HG03039 (cell line): ENCODE measurements around the gene MACROD2.
A peak's percentile ranks its signal among the peaks of the same experiment; 100 is the strongest.

ENCODE experiments used
- ATAC-seq: cut with Tn5 transposase; IDR thresholded peaks from one replicate; pipeline ENCODE4 v1.9.1; 2021; ENCODE audit warnings: mild to moderate bottlenecking, moderate library complexity; ENCODE audit not compliant: unreplicated experiment

MACROD2 gene

DNA sequence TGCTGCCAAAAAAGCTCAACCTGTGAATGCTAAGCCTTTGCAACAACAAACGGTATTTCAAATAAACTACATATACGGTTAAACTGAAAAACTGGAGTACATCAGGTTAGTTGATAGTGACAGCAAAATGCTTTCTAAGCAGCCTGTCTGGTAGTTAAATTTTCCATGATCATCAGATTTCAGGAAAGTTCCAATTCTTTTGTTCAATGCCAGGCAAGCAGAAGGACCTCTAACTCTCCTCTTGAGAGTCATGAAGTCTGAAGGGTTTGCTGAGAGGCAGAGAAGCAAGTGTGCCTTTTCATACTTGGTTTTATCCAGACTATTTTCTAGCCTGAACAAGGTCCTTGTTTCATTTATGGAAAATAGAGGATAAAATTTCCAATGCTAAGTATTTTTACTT lies 337.6 kb downstream of the MACROD2 start:
- ATAC-seq = no peak

DNA sequence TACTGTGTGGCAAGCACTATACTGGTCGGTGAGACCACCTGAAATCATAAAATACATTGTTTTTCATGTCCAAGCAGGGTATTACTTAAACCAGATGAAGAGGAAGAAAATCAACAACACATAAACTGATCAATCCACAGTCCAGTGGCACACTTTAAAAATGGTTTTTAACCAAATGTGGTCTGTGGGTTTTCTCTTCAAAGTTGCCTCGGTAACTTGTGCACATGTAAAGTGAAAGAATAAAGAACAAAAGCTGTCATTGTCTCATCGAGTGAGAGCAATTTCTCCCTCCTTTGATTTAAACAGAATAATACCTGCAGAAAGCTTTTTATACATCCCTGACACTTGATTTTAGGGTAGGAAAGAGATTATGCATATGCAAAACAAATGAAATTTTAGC lies 338.4 kb downstream of the MACROD2 start:
- no peak for ATAC-seq

DNA sequence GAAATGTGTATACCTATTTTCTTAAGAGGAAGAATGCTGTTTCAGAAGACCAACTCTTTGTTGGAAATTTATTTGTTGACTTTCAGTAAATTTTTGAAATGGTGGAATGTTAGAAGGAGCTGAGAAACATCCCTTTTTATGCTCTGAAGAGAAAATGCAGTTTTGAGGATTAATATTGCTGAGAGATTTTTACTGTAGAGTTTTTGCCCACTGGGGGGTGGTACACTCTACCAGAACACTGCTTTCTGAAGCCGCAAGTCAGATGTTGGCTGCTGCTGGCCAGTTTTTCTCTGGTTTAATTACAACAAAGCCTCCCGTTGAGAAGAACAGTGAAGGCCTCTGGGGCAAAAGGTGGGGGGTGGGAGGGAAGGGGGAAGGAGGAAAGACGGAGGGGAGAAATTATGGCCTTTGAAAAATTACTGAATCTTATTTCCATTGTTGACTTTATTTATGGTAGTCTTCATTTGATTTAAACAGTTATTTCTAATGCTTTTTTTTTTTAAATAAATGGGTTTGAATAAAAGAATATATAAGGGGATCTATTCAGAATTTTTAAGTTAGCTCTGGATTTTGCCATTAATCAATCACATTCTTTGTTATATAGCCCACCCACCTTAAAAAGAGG lies 339.1 kb downstream of the MACROD2 start:
- no peak for ATAC-seq

DNA sequence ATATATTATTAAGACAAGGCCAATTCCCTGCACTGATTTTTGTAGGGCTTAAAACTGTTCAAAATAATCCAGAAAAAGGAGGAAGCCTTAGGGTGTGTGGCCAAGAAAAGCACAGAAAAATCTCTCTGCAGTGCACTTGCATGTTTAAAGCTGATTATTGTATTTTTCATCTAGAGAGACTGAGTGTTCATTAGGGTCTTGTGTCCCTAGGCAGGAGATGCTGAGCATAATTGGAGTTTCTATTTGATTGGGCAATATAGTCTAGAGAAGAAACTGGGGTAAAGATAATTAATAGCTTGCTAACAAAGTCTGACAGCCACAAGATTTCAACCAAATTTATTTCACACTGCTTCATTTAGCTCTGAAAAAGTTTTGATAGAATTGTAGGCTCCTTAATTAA lies 339.7 kb downstream of the MACROD2 start:
- ATAC-seq = no peak

DNA sequence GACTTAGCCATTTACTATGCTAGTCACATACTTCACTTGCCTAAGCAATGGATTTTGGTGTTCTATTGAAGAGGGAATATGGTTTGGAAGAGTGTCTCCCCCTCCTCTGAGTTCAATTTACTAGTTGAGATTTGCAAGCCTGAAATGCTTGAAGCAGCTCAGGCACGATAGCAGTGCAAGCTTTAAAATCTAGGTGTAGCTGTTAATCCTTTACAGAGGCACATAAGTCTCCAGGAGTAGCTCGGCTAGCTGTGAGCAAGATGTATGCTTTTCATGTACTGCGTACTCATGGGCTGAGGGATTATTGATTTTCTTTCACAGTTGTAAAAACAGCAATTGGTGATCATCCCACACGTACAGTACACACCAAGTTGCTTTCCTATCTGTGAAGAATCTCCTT lies 341.4 kb downstream of the MACROD2 start:
- no peak for ATAC-seq

DNA sequence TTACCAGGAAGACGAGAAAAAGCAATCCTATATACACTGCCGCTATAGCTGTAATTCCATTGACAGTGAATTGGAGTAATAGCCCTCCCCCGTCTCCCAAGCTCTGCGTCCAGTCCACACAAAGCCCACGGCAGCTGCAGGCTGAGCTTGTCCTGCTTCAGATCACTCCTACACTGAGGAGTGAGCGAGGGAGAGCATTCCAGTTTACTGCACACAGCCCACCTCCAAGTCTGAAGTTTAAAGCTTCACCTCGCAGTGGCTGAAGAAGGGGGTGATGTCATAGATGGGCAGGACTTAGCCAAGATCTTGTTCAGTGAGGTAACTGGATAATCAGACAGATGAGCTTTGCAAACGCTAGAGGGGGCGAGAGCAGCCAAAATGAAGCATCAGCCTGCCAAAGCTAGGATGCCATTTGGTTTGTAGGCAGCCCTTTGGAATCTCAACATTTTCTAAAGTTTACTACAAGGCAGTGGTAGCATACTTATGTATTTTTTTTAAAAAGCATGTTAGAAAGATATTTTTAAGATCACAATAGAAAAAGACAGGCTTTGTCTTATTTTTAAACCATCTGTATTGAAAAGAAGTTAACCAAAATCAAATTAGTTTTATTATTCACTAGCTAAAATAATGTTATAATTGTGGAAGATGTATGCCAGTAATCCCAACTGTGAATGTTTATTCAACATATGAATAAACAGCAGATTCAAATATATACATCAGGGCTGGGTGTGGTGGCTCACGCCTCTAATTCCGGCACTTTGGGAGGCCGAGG lies 342.3 kb downstream of the MACROD2 start, which contains the start of gene FLRT3:
Gene FLRT3 (minus strand): TSS at position 213 of the 772 bp plus-strand sequence. CDS start 10,106 bp downstream, outside the sequence.
- ATAC-seq = peak; percentile 98

DNA sequence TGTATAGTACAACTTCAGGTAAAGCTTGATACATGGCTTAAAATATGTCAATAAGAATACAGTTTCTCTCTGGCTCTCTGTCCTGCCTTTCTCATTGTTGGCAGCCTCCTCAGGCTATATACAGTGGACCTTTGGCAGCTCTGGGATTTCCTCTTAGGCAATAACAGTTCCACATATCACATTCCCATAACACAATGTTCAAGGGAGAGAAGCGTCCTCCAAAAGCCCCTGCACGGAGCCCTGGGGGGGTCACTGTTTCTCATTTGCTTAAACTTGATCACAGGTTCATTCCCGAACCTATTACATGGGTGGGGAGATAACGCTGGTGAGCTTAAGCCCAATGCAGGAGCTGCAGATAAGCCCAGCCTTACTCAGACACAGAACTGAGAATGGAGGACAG lies 346.5 kb downstream of the MACROD2 start:
- ATAC-seq = no peak

DNA sequence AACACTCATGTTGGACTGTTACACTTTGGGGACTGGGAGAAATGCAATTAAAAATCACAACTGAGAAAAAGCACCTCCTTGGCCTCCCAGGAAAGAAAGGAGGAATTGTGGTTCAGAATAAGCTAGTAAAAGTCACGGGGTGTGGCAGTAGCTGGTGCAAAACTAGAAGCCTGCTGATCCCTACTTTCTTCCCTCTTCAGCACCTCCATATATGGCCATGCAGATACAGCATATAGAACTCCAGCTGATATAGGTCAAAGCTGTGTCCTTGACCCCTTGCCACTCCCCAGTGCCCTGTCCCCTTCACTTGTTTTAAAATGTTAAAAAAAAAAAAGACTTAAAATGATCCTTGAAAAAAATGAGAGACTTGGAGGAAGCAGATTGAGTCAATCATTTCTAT lies 347.6 kb downstream of the MACROD2 start:
- no peak for ATAC-seq

DNA sequence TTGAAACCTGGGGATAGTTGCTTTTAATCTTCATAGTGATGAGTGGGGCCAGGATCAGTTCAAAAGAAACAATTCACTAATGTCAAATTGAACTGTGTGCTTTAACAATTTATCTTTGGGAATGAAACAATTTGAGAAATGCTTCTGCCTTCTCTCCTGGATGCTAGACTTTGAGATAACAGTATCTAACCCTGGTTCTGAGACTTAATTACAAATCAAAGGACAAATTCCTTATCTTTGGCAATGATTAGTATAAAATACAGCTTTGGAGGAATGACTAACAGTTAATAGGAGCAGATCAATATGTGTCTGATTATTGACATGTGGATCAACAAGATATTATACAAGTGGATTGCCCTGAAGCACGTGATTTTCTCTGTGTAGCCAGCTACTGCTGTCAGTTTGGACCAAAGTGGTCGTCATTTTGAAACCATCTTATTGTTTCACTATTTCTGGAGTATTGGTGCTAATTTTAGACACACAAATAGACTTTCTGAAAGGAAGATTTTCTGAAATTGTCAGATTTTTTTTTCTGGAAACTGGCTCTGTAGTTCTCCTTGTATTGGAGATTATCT lies 348.3 kb downstream of the MACROD2 start:
- ATAC-seq = no peak

DNA sequence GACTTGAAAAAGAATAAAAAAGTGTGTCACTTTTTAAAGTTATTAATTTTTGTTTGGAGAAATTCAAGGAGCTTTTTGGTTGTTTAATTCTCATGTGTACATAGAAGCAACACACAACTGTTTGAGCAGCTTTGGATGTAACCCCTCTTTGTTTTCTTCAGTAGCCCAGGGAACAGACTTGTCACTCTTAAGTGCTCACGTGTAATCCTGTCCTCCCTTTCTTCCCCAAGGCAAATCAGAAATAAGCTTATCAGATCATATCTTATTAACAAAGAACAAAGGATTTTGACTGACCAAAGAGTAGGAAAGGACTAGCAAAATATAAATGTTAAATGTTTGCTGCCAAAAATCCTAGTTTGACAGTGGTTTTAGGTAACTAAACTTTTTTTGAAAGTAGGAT lies 349.4 kb downstream of the MACROD2 start:
- no peak for ATAC-seq

DNA sequence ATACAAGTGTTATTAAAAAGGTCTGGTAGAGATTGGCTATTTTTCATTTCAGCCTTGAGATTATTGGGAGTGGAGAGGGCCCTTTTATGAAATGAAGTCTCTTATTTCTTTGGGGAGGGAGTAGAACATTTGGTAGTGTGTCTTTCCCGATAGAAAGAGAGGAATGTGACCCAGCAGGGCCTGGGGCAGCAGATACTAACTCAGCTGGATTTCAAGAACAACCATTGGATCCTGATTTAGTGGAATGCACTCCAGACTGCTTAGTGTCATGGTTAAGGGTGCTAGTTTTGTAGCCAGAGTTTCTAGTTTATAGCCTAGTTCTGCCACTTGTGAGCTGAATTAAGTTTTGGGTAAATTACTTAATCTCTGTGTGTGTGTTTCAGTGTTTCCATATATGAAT lies 360.5 kb downstream of the MACROD2 start:
- no peak for ATAC-seq

DNA sequence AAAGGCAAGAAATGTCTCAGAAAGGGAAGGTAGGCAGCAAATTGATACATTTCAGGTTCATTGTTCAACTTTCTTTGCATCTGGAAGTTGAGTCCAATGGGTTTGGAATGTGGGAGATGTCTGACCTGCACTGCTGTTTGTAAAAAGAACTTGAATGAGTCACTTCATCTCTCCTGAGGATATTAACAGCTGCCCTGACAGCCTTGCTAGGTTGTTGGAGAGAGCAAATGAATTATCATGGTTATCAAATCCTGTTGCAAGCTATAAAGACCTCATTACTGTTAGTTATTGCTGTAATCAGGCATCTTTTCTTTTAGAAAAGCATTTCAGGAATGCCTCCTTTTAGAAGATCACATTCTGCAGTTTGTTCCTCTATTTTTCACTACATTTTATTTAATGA lies 365.1 kb downstream of the MACROD2 start:
- ATAC-seq = no peak

DNA sequence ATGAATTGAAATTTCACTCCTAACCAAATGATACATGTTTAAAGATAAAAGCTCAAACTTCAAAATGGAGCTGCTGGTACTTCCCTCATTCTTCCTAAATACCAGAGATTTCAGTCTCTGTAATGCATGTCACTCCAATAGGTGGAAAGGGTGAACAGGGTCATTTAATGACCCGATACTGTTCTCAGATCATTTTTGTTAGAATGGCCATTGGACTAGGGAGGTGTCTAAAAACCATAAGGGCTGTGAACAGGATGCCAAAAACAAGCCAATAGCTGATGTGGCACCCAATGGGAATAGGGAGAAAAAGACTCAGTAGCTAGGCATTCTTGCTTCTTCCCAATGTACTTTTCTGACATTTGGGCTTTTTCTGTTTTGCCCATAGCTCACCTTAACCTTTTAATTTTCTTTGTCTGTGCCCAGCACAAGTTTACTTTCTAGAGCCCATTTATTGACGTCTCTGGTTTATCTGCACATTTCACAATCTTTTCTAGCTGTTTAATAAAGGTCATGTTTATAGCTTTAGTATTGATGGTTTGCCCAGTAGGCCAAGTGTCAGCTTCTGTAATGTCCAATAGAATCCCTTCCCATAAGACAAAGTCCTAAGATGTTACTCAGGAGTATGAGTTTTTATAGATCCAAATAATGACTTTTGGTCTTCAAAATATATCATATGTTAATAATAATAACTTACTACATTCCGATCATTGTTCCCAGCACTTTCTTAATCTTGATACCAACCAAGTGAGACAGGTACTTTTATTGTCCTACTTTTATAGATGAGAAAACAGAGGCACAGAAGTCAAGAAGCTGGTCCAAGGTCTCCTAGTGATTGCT lies 366.4 kb downstream of the MACROD2 start:
- no peak for ATAC-seq

DNA sequence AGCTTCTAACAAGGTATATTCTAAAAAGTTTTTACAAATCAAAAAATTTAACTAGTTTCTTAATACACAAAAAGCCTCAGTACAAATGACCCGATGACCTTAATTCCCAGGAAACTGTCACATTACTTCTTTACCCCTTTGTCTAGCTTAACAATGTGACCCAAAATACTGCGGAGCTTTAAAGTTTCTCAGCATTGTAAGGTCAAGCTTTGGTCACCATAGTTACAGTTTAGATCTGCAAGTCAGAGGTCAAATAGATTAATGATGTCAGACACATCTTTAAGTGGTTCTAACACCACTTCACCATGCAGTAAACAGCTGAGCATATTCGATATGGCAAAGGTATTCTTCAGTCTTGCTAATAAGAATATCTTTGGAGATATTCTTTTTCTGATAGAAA lies 378.9 kb downstream of the MACROD2 start:
- no peak for ATAC-seq

DNA sequence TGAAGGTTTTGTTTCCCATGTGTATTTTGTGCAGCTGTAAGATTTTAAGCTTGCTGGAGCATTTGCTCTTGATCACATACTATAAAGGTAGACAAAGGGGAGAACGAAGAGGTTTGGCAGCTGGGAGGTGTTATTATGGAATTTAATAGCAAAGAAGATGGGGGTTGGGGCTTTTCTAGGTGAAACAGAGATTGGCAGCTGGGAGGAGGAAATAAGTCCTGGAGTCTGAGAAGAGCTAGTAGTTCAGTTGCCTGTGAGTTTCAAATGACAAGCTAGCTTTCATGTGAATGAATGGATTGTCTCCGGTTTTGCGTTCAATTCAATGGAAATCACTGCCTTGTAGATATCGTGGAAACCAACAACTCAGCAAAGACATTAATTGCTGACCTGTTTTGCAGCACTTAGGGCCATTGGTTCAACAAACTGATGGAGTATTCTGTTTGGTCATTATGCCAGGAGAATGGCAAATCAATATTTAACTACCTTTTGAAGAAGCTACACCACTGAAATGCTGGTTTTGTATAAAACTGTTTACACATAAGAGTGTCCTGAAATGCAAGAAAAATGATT lies 380.2 kb downstream of the MACROD2 start:
- no peak for ATAC-seq

DNA sequence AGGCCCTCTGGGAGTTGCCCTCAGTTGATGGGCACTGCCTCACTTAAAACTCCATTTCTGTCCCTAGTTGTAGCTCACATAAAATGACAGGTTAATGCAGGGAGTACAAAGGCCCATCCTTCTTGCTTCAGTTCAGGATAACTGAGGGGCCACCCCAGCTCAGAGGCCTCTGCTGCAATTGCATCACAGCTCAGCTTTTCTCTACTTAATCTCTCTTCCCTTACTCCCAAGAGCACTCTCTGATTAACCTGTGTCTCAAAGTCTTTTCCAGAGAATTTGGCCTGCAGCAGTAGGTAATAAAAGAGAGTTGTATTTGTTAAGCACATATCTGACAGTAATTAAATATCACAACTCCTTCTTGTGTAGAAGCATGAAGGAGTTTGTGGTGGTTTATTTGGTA lies 383.0 kb downstream of the MACROD2 start:
- ATAC-seq = no peak

DNA sequence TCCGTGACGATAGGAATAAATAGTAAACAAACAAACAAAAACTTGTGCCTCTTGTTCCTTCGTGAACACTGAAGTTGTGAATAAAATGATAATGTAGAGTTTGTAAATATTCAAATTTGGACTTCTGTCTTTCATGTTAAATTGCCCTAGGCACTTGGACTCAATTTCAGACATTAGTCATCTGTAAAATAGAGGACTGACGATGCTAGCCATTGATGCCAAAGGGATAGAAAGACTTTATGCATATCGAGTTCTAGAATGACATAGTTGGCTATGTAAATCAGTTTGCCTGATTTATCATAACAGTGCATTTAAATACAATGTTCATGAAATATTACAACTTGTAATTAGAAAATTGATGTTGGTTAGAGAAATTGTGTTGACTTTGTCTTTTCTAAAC lies 388.0 kb downstream of the MACROD2 start:
- ATAC-seq = no peak

DNA sequence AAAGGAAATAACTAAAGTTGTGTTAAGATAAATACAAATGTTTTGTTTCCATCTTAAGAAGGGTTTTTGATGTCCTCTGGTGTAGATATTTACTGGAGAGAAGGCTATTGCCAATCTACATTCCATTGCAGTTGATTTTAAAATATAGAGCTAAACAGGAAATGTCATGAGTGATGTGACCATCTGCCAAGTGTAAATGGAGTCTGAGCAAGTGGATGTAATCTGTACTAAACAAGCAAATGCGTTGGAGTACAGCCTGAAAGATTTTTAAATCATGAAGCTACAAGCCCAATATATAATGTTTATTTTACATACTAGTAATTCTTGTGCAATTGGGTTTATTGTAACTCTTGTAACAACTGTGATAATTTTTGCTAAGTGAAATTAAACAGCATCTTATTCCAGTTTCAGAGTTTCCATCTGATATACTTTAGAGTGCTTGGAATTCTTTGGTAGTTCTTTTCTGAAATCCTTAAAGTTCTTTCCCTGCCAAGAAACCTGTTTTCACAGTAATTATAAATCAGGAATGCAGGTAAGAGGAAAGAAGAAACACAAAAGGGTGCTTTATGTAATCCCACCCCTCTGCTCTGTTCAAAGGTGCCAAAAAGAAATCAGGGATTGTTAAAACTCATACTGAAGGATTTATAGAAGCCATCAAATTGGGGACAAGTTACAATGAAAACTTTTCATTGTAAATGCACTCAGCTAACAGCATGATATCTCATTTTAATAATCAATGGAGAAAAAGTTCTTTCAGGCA lies 389.3 kb downstream of the MACROD2 start:
- ATAC-seq = no peak

DNA sequence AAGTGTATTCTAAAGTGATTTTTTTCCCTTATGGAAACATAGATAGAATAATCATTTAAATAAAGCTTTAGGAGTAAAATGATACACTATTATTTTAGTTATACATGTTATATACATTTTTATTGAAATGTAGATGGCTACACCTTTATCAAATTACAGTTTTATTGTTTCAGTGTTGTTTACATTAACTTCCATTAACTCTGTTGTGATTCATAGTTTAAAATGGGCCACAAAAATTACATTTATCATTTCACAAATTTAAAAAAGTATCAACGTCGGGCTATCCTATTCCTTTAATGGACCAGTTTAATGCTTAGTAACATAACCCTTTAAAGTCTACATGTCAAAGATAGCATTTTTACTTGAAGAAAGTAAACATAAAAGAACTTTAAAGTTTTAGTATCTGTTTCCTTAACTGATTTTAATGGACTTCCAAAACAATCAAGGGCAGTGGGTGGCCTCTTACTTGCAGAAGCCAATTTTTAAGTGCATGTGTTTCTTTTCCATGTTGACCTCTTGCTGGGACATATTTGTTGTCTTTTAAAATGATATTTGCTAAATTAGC lies 389.9 kb downstream of the MACROD2 start:
- no peak for ATAC-seq

DNA sequence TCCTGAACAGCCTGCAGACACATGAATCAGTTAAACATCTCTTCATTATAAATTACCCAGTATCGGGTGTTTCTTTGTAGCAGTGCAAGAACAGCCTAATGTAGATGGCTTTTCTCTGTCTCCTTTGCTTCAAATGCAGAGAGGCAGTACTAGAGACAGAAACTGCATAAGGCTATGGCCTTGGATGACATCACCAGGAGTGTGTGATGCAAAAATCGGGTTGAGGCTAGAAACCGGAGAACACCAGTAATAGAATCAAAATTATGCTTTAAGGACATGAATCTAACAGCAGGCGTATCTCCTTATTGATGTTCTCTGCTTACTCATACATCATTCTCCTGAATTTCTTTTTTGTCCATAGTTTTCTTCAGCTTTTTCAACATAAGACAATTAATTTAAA lies 391.4 kb downstream of the MACROD2 start:
- ATAC-seq = no peak
